PC-3 (cell line): Measurements from ENCODE around the gene GP1BB. TPM values are rescaled to one million over a fixed set of nuclear protein-coding genes. Genes with fewer than 3 reads are reported as not detected.

ENCODE experiments used
- ATAC-seq: fragments of 200-7000 bp; cut with Tn5 transposase; 2 replicates; pipeline ENCODE4 v1.9.1; 2020; ENCODE audit warnings: mild to moderate bottlenecking, moderate library complexity
- BruUV-seq: library from RNA; stranded (reverse); fragments of 400-500 nt; replicated peaks from 2 replicates; lab custom pipeline; 2021; lab: Mats Ljungman, UMichigan
- CTCF ChIA-PET: fragments of 300-600 bp; sonication (Branson Sonifier 250); formaldehyde crosslinking; loops from one replicate; lab custom pipeline; 2022; ENCODE audit warnings: antibody characterized with exemption; lab: Charles Lee
- POLR2A ChIA-PET: fragments of 300-600 bp; sonication (Branson Sonifier 250); formaldehyde crosslinking; loops from one replicate; lab custom pipeline; 2022; ENCODE audit warnings: antibody characterized with exemption; ENCODE audit not compliant: unreplicated experiment; lab: Charles Lee
- DNase-seq: peaks from one replicate; pipeline ENCODE4 v3.0.0-alpha.2; 2015
- H2AFZ ChIP-seq: fragments of 300-600 bp; sonication (generic); 2 replicates; pipeline ENCODE4 v1.6.0; 2016; ENCODE audit warnings: antibody characterized with exemption, low read length
- H3F3A ChIP-seq: fragments of 300-600 bp; sonication (generic); one replicate; pipeline ENCODE4 v1.6.0; 2017; ENCODE audit warnings: antibody characterized with exemption, low read length, control low read depth, mild to moderate bottlenecking; ENCODE audit not compliant: unreplicated experiment
- H3K27ac ChIP-seq: fragments of 300-600 bp; sonication (generic); 2 replicates; pipeline ENCODE4 v1.5.1; 2016; ENCODE audit warnings: mild to moderate bottlenecking, low read length
- H3K27me3 ChIP-seq: fragments of 300-600 bp; sonication (generic); 2 replicates; pipeline ENCODE4 v1.6.1; 2016; ENCODE audit warnings: low read length, mixed read lengths
- H3K36me3 ChIP-seq: fragments of 300-600 bp; sonication (generic); 2 replicates; pipeline ENCODE4 v1.6.1; 2016; ENCODE audit warnings: low read depth, mixed run types, low read length, mixed read lengths
- H3K4me1 ChIP-seq: fragments of 300-600 bp; sonication (generic); 2 replicates; pipeline ENCODE4 v1.5.1; 2016; ENCODE audit warnings: low read length; ENCODE audit not compliant: insufficient read depth
- H3K4me2 ChIP-seq: fragments of 300-600 bp; sonication (generic); 2 replicates; pipeline ENCODE4 v1.6.0; 2016; ENCODE audit warnings: low read length
- H3K4me3 ChIP-seq: fragments of 300-600 bp; sonication (generic); 2 replicates; pipeline ENCODE4 v1.5.1; 2016; ENCODE audit warnings: mild to moderate bottlenecking, low read length, mixed read lengths
- H3K79me2 ChIP-seq: fragments of 300-600 bp; sonication (generic); 2 replicates; pipeline ENCODE4 v1.6.1; 2017; ENCODE audit warnings: low read length, mixed read lengths
- H3K9ac ChIP-seq: fragments of 300-600 bp; sonication (generic); 2 replicates; pipeline ENCODE4 v1.6.0; 2016; ENCODE audit warnings: mild to moderate bottlenecking, low read length
- H3K9me2 ChIP-seq: fragments of 300-600 bp; sonication (generic); replicated peaks from 2 replicates; pipeline ENCODE4 v1.6.1; 2016; ENCODE audit warnings: mixed run types, low read length, mixed read lengths
- H3K9me3 ChIP-seq: fragments of 300-600 bp; sonication (generic); 2 replicates; pipeline ENCODE4 v1.6.1; 2016; ENCODE audit warnings: low read length, mixed read lengths
- H4K20me1 ChIP-seq: fragments of 300-600 bp; sonication (generic); 2 replicates; pipeline ENCODE4 v1.6.1; 2016; ENCODE audit warnings: low read length, mixed read lengths
- EZH2 ChIP-seq: fragments of 300-600 bp; sonication (generic); IDR thresholded peaks from one replicate; pipeline ENCODE4 v1.6.1; 2017; ENCODE audit warnings: antibody characterized with exemption, mild to moderate bottlenecking, low read length; ENCODE audit not compliant: unreplicated experiment
- EZH2phosphoT487 ChIP-seq: fragments of 300-600 bp; sonication (generic); IDR thresholded peaks from 2 replicates; pipeline ENCODE4 v1.6.1; 2018; ENCODE audit warnings: mild to moderate bottlenecking, antibody characterized with exemption, low read length, borderline replicate concordance
- intact Hi-C: fragments of 100-400 bp; cut with micrococcal nuclease; formaldehyde crosslinking; loops from 2 replicates; pipeline ENCODE4 v1.9.0; 2023
- total RNA-seq: library from RNA; depleted of rRNA; stranded (reverse); fragments of >200 nt; gene quantifications from 2 replicates; pipeline ENCODE4 v1.2.3, GENCODE V29; 2014
- TF ChIP-seq, protein P1 (sequence below): fragments of 300-600 bp; sonication (generic); conservative IDR thresholded peaks from 2 replicates; pipeline ENCODE4 v1.5.1; 2017; ENCODE audit warnings: antibody characterized with exemption, low read depth, mild to moderate bottlenecking, low read length

GP1BB gene
- total RNA-seq, 1 experiment from 2014 or later, result 0.80 TPM

GRCh38 chr22:19748139-19748538 lies 24.8 kb downstream of the GP1BB start:
- Histone ChIP-seq H3K4me3 (no peak overlapping the region), H3K9me2 (no peaks in the 10 kb centered on the region), H4K20me1 (no peaks in the 10 kb centered on the region), H3K4me2 (no peak overlapping the region), H3K27me3 (no peaks in the 10 kb centered on the region), H3K27ac (no peak overlapping the region), H2AFZ (no peak overlapping the region), H3K36me3 (no peaks in the 10 kb centered on the region), H3K9ac (no peak overlapping the region), H3K79me2 (no peaks in the 10 kb centered on the region), H3F3A (no peaks in the 10 kb centered on the region), H3K4me1 (peaks cover 11% of the 10 kb centered on the region), H3K9me3 (no peaks in the 10 kb centered on the region)
- DNase-seq (no peak), ATAC-seq (no peak)
- intact Hi-C loops, result no loop called here
- TF ChIP-seq, protein P1, sequence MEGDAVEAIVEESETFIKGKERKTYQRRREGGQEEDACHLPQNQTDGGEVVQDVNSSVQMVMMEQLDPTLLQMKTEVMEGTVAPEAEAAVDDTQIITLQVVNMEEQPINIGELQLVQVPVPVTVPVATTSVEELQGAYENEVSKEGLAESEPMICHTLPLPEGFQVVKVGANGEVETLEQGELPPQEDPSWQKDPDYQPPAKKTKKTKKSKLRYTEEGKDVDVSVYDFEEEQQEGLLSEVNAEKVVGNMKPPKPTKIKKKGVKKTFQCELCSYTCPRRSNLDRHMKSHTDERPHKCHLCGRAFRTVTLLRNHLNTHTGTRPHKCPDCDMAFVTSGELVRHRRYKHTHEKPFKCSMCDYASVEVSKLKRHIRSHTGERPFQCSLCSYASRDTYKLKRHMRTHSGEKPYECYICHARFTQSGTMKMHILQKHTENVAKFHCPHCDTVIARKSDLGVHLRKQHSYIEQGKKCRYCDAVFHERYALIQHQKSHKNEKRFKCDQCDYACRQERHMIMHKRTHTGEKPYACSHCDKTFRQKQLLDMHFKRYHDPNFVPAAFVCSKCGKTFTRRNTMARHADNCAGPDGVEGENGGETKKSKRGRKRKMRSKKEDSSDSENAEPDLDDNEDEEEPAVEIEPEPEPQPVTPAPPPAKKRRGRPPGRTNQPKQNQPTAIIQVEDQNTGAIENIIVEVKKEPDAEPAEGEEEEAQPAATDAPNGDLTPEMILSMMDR, result no peak
- TF ChIP-seq EZH2phosphoT487 (no peak), EZH2 (no peak)
- POLR2A ChIA-PET, result no interaction called here
- no TSS peak for BruUV-seq
- CTCF ChIA-PET, result no interaction called here

- Histone ChIP-seq H3K4me3 (no peak overlapping the region), H3K9me2 (no peaks in the 10 kb centered on the region), H3K9me3 (no peaks in the 10 kb centered on the region), H3K79me2 (no peaks in the 10 kb centered on the region), H3K36me3 (no peaks in the 10 kb centered on the region), H2AFZ (no peak overlapping the region), H3K27ac (no peak overlapping the region), H3F3A (no peaks in the 10 kb centered on the region), H3K27me3 (no peaks in the 10 kb centered on the region), H3K4me2 (no peak overlapping the region), H3K4me1 (peaks cover 11% of the 10 kb centered on the region), H4K20me1 (no peaks in the 10 kb centered on the region), H3K9ac (no peak overlapping the region)
- BruUV-seq, result no TSS peak
- TF ChIP-seq, protein P1, result no peak
- TF ChIP-seq EZH2 (no peak), EZH2phosphoT487 (no peak)
- ATAC-seq (no peak), DNase-seq (no peak)
- ChIA-PET POLR2A (no interaction called here), CTCF (no interaction called here)
- intact Hi-C loops, result no loop called here
These were observed 25.8 kb downstream of the GP1BB start for GRCh38 chr22:19748991-19749664.

- H2AFZ ChIP-seq, result no peak overlapping the region
- no peak overlapping the region for H3K27ac ChIP-seq
- H3K9me2 ChIP-seq, result no peaks in the 10 kb centered on the region
- H3K27me3 ChIP-seq, result no peaks in the 10 kb centered on the region
- peaks cover 11% of the 10 kb centered on the region for H3K4me1 ChIP-seq
- H3K79me2 ChIP-seq, result no peaks in the 10 kb centered on the region
- intact Hi-C loops, result no loop called here
- BruUV-seq, result no TSS peak
- TF ChIP-seq, protein P1, result no peak
- TF ChIP-seq EZH2 (no peak), EZH2phosphoT487 (no peak)
- H3K4me3 ChIP-seq, result no peak overlapping the region
- DNase-seq (no peak), ATAC-seq (no peak)
- H3F3A ChIP-seq, result no peaks in the 10 kb centered on the region
- H4K20me1 ChIP-seq, result no peaks in the 10 kb centered on the region
- no peak overlapping the region for H3K4me2 ChIP-seq
- CTCF ChIA-PET, result no interaction called here
- POLR2A ChIA-PET, result no interaction called here
- no peaks in the 10 kb centered on the region for H3K9me3 ChIP-seq
- no peak overlapping the region for H3K9ac ChIP-seq
- no peaks in the 10 kb centered on the region for H3K36me3 ChIP-seq
These were observed 26.5 kb downstream of the GP1BB start for GRCh38 chr22:19749876-19750275.
